ENCODE data around the gene JMY. TPM values are rescaled to one million over a fixed set of nuclear protein-coding genes. Genes with fewer than 3 reads are reported as not detected.

Gene JMY
- total RNA-seq, 1 donor from 2014 or later = 16.5 TPM

DNA sequence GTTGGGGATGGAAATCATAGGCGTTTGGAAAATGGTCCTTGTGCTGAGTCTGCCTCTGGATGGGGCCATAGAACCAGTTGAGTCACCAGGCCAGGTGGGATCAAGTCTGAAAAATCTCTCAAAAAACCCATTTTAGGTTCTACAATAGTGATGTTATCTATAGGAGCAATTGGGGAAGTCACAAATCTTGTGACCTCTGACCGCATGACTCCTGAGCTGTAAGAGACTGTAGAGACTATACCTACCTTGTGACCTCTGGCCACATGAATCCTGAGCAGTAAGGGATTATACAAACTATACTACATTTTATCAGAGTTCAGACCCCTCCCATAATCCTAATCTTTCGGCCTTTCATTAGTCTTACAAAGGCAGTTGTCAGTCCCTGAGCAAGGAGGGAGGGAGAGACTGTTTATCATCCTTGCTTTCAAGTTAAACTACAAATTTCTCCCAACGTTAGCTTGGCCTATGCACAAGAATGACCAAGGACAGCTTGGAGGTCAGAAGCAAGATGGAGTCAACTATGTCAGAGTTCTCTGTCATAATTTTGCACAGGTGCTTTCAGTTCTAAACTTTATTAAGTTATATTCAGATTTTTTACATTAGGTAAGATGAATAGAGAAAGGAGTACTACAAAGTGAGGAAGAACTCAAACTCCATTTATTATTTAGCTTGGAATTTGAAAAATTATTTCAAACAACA is 11.5 kb upstream of the JMY start:
- Histone ChIP-seq H4K20me1 (ENCODE audit: low read depth) (no peaks in the 10 kb centered on the region), H3K79me2 (ENCODE audit: low read depth) (no peaks in the 10 kb centered on the region), H3K36me3 (no peaks in the 10 kb centered on the region), H2AFZ (replicated peaks) (no peak overlapping the region), H3K27ac (no peak overlapping the region), H3F3A (ENCODE audit: low read depth) (no peaks in the 10 kb centered on the region), H3K4me2 (no peak overlapping the region), H3K27me3 (no peaks in the 10 kb centered on the region), H3K4me1 (no peaks in the 10 kb centered on the region), H3K9me3 (ENCODE audit: low read depth) (no peaks in the 10 kb centered on the region), H3K9ac (no peak overlapping the region), H3K4me3 (no peak overlapping the region)
- Mint-ChIP-seq H3K4me3 (no peak overlapping the region), H3K36me3 (peaks cover 3% of the 10 kb centered on the region), H3K9me3 (no peaks in the 10 kb centered on the region), H3K27me3 (ENCODE audit: insufficient read depth, low read depth) (no peaks in the 10 kb centered on the region), H3K4me1 (peaks cover 4% of the 10 kb centered on the region), H3K27ac (no peak overlapping the region)
- no peak for DNase-seq (ENCODE audit: low spot score)
- TF ChIP-seq EZH2phosphoT487 (IDR thresholded peaks at IDR 0.05) = no peak
- no peak for TF ChIP-seq EZH2 (IDR thresholded peaks at IDR 0.05)
- TF ChIP-seq, protein P1, sequence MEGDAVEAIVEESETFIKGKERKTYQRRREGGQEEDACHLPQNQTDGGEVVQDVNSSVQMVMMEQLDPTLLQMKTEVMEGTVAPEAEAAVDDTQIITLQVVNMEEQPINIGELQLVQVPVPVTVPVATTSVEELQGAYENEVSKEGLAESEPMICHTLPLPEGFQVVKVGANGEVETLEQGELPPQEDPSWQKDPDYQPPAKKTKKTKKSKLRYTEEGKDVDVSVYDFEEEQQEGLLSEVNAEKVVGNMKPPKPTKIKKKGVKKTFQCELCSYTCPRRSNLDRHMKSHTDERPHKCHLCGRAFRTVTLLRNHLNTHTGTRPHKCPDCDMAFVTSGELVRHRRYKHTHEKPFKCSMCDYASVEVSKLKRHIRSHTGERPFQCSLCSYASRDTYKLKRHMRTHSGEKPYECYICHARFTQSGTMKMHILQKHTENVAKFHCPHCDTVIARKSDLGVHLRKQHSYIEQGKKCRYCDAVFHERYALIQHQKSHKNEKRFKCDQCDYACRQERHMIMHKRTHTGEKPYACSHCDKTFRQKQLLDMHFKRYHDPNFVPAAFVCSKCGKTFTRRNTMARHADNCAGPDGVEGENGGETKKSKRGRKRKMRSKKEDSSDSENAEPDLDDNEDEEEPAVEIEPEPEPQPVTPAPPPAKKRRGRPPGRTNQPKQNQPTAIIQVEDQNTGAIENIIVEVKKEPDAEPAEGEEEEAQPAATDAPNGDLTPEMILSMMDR (IDR thresholded peaks at IDR 0.05) = no peak

DNA sequence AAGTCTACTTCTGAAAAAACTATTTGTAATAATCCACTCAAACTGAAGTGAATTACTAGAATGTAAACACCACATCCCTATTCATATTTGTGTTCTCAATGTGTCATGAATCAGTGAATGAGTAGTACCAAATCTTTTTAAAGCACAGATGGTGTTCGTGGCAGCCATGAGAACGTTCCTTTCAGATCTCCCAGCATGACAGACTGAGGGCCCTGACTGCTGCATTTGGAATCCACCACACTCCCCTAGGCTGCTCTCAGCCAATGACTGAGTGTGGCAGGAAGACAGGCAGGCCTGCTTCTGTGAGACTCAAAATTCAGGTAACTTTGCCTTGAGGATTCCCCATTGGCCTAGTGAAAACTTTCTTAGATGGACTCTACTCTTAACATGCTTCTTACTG is 10.9 kb upstream of the JMY start:
- Histone ChIP-seq H3K79me2 (ENCODE audit: low read depth) (no peaks in the 10 kb centered on the region), H2AFZ (replicated peaks) (no peak overlapping the region), H3K9me3 (ENCODE audit: low read depth) (no peaks in the 10 kb centered on the region), H3K4me3 (no peak overlapping the region), H3K9ac (no peak overlapping the region), H3F3A (ENCODE audit: low read depth) (no peaks in the 10 kb centered on the region), H3K27ac (no peak overlapping the region), H4K20me1 (ENCODE audit: low read depth) (no peaks in the 10 kb centered on the region), H3K36me3 (no peaks in the 10 kb centered on the region), H3K27me3 (no peaks in the 10 kb centered on the region), H3K4me1 (no peaks in the 10 kb centered on the region), H3K4me2 (no peak overlapping the region)
- Mint-ChIP-seq H3K9me3 (no peaks in the 10 kb centered on the region), H3K36me3 (peaks cover 3% of the 10 kb centered on the region), H3K4me3 (no peak overlapping the region), H3K27ac (no peak overlapping the region), H3K4me1 (peaks cover 4% of the 10 kb centered on the region), H3K27me3 (ENCODE audit: insufficient read depth, low read depth) (no peaks in the 10 kb centered on the region)
- no peak for TF ChIP-seq EZH2phosphoT487 (IDR thresholded peaks at IDR 0.05)
- TF ChIP-seq, protein P1 (IDR thresholded peaks at IDR 0.05) = no peak
- no peak for TF ChIP-seq EZH2 (IDR thresholded peaks at IDR 0.05)
- no peak for DNase-seq (ENCODE audit: low spot score)

DNA sequence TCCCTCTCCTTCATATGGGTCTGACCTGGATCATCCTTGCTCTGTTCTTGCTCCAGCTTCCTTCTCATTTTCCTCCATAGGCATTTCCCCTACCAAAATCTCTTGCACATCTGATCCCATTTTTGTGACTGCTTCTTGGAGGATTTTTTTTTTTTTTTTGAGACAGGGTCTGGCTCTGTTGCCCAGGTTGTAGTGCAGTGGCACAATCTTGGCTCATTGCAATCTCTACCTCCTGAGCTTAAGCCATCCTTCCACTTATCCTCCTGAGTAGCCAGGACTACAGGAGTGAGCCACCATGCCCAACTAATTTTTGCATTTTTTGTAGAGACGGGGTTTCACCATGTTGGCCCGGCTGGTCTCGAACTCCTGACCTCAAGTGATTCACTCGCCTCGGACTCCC is 10.5 kb upstream of the JMY start:
- H3K4me1 Mint-ChIP-seq = peaks cover 4% of the 10 kb centered on the region
- Histone ChIP-seq H3K79me2 (ENCODE audit: low read depth) (no peaks in the 10 kb centered on the region), H3K9me3 (ENCODE audit: low read depth) (no peaks in the 10 kb centered on the region), H4K20me1 (ENCODE audit: low read depth) (no peaks in the 10 kb centered on the region), H3K4me2 (no peak overlapping the region), H3F3A (ENCODE audit: low read depth) (no peaks in the 10 kb centered on the region), H3K27me3 (no peaks in the 10 kb centered on the region), H3K27ac (no peak overlapping the region), H3K4me3 (no peak overlapping the region), H3K4me1 (no peaks in the 10 kb centered on the region), H2AFZ (replicated peaks) (no peak overlapping the region), H3K36me3 (no peaks in the 10 kb centered on the region), H3K9ac (no peak overlapping the region)
- H3K4me3 Mint-ChIP-seq = no peak overlapping the region
- H3K9me3 Mint-ChIP-seq = no peaks in the 10 kb centered on the region
- TF ChIP-seq EZH2phosphoT487 (IDR thresholded peaks at IDR 0.05) (no peak), EZH2 (IDR thresholded peaks at IDR 0.05) (no peak)
- TF ChIP-seq, protein P1 (IDR thresholded peaks at IDR 0.05) = no peak
- no peak for DNase-seq (ENCODE audit: low spot score)
- H3K36me3 Mint-ChIP-seq = peaks cover 3% of the 10 kb centered on the region
- no peak overlapping the region for H3K27ac Mint-ChIP-seq
- no peaks in the 10 kb centered on the region for H3K27me3 Mint-ChIP-seq (ENCODE audit: insufficient read depth, low read depth)
